Stimulated activated CD4-positive, alpha-beta T cell treated with anti-CD3 and anti-CD28 coated beads, TNF-alpha, amount 100 ng/mL, for 1 hour (primary cell): Measurements from ENCODE around the gene E2F8.

ENCODE experiments used
- DNase-seq, 3 donors: peaks; one replicate each; pipeline ENCODE4 v3.0.0-alpha.2; 2020; ENCODE audit warnings: low read depth in 3 of 3, low spot score in 1 of 3

E2F8 gene

GRCh38 chr11:19252394-19253152, 11.8 kb upstream of the E2F8 start:
- no peak for DNase-seq

DNA sequence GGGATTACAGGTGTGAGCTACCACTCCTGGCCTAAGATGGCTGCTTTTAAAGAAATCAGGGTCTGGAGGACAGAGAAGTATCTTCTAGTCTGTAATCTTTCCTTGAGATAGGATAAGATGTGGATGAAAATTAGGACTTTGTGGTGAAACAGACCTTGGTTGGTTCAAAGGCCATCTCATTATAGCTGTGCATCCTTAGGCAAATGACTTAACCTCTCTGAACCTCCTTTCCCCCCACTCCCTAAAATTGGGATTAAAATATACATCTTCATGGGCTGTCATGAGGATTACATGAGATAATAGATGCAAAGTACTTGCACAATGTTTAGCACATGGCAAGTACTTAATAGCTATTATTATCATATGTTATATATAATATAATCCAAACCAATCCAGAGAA, 10.8 kb upstream of the E2F8 start:
- no peak for DNase-seq

- no peak for DNase-seq
These were observed 6.1 kb upstream of the E2F8 start for GRCh38 chr11:19246816-19247215.

- DNase-seq: no peak
These were observed 4.6 kb upstream of the E2F8 start for GRCh38 chr11:19245351-19245750.

- DNase-seq: no peak
These were observed 3.9 kb upstream of the E2F8 start for GRCh38 chr11:19244621-19245020.

DNA sequence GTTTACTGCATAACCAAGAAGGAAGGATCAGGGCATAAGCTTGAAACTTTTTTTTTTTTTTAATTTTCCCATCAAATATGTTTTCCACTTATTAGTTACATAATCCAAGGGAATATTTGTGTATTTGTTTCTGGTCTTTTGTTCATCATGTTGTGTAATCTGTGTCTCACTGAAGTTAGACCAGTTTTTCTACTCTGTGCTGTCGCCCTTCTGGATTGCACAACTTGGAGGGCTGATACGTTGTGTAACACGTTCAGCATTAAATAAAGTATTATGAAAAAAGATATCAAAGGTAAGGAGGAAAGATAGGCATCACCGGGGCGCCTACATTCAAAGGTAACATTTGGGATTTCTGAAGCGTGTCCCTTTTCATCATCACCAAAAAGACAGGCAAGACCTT, 3.3 kb upstream of the E2F8 start:
- DNase-seq: no peak

DNA sequence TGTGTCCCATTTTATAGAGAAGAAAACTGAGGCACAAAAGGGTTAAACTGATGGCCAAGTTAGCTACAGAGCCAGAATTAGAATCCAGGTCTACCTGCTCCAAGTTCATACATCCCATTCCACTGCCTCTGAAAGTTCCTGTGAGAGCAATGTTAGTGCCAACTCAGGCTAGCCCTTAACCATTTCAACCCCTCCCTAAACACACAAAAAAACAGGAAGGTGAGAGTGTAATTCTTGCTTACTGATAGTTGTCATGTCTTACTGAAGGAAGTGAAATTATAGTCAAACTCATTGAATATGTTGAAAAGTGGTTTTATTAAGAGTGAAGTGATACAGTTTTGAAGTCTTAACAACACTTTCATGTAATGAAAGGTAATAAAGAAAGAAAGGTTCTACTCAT, 2.9 kb upstream of the E2F8 start:
- no peak for DNase-seq

DNA sequence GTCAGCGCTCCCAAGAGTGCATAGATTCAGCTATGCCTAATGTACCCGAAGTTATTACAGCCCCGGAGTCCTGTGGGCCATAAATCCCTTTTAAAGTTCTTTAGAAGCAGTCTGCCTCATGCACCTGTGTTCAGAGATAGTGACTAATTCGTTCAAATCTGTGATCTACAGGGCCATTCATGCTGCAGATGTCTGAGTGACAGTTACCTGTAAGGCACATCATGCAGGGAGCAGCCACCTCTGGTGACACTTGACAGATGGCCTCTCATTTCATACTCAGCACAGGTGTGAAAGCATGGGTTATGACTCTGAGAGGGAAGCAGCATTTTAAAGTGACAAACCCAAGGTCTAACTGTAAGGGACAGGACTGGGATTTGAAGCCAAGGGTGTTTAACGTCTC, 2.4 kb upstream of the E2F8 start:
- DNase-seq: no peak

GRCh38 chr11:19242179-19242932, 1.6 kb upstream of the E2F8 start:
- no peak for DNase-seq

DNA sequence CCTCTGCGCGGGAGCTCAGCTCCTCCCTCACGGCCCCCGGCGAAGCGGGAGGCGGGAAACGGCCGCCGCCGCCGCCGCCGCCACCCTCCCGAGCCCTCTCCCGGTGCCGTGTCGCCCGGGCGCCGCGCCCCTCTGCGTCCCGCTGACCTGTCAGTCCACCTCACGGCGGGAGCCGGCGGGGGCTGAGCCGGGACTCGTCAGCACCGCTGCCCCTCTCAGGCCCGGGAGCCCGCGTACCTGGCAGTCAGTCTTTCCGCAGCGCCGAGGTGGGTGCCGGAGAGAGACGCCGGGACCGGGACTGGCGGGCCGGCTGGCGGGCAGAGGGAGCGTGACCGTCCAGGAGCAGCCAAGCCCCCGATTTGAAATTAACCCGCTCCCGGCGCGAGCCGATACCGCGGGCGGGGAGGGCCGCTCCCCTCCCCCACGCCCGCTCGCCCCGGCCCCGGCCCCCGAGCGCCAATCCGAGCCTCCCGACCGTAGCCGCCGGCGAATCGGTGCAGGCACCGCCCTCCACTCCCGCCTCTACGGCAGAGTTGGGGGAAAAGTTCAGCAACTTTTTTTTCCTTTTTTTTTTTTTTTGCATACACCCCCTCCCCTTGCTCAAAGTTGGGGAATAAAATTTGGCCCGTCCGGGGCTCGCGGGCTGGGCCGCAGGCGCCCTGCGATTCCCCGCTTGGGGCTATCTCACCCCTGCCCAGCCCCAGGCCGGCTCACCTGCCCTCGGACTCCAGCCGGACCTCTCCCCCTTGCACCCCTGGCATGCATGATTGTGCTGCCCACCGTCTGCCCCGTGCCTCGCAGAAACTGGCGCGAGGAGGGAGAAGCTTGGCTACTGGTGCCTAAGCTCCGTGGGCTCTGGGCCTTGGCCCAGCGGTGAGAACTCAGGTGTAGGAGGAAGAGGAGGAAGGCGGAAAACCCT, 774 bp upstream of the E2F8 start:
- peak in 1 of 3 donors; percentile 2 for DNase-seq

- no peak for DNase-seq
These were observed 1.7 kb downstream of the E2F8 start for GRCh38 chr11:19239039-19239438.

DNA sequence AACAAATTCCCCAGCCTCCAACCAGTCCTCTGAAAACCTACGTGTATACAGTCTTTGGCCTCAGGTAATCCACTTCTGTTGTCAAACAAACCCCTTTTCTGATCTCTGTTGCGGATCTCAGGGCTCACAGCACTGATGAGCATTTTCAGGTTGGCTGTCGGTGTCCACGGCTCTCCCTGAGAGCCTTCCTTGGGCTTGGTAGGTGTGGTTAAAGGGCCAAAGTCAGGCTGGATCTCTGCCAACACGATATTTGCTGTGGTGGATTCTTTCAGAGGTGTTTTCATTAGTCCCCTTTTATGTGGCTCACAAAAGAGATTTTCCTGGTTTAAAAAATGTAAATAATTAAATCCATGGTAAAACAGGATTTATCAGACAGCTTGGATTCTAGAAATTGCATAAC, 2.9 kb downstream of the E2F8 start:
- DNase-seq: no peak

DNA sequence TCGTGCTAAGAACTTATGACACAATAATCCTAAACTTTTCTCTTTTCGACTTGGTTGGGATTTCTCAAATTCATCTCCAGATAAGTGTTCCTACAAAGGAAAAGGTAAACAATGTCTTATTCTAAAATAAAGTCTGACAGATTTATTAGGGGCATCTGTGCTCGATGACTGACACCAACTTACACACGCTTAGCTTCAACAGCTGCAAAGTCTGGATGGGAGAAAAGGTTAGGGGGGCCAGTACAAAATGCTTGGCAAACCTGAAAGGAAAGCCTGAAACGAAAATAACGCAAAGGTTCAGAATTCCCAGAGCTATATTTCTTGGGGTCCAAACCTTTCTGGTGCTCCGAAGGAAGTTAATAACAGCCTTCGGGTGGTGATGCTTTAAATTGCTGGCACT, 3.4 kb downstream of the E2F8 start:
- no peak for DNase-seq

DNA sequence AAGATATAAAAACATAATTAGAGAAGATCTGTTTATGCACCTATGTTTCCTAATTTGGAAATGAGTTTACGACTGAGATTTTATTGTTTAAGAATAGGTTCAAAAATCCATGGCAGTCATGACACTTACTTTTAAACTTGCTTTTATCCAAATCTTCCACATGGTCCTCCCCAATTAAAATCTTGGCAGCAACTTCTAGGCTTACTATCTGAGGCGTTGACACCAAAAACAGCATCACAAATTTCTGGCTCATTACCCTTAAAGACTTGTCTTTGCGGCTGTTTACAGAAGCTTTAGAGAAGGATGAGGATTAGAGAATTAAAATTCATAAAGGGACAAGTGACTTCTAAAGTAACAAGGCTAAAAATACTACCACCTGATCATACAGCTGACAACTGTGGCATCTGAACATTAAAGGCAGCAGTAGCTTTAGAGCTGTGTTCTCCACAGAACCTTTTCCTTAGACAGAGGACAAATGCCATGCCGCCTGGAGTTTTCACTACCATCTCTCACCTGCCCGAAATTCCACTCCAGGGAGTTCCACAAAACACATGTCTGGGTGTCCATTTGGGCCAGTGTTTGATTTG, 6.4 kb downstream of the E2F8 start:
- DNase-seq: no peak

DNA sequence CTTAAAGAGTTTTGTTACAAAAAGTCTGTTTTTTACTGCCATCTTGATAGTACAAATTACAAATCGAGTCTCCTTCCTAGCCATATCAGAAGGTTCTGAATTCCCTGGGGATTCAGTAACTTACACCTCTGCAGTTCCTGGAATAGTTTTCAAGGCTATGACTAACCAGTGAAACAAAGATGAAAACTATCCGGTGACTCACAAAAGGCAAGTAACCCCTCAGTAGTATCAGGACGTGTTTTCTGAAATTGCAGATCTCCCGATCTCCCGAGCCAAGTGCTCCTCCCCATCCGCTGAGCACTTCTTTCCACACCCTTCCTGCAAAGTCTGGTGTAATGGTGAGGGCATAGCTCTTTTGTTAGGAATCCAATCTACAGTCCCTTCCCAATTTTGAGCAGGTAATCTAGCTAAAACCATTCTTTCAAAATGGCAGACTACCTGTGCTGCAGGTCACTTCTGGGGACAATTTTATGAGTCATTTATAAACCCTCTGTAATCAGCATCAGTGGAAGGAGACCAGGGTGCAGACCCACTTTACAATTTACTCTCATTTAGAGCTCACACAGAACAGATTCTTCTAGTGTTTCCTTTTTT, 7.7 kb downstream of the E2F8 start:
- DNase-seq: no peak

GRCh38 chr11:19229671-19230070, 11.1 kb downstream of the E2F8 start:
- no peak for DNase-seq

DNA sequence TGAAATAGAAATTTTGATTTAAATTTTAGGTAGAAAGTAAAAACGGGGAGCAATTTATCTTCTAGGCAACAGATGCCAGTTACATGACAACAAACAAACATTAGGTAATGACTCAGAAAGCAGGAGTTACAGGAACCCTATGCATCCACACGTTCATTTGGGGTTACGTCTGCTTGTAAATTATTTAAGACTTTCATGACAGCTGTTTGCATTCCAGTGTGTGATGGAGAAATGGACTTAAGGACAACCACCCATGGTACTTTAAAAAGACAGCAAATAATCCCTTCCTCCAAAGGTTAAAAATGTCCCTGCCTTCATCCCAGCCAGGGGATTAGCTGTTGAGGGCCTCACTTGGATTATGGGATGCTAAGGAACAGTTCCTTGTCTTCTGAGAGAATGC, 11.8 kb downstream of the E2F8 start:
- DNase-seq: no peak

GRCh38 chr11:19226378-19227195, 14.2 kb downstream of the E2F8 start:
- DNase-seq: no peak

DNA sequence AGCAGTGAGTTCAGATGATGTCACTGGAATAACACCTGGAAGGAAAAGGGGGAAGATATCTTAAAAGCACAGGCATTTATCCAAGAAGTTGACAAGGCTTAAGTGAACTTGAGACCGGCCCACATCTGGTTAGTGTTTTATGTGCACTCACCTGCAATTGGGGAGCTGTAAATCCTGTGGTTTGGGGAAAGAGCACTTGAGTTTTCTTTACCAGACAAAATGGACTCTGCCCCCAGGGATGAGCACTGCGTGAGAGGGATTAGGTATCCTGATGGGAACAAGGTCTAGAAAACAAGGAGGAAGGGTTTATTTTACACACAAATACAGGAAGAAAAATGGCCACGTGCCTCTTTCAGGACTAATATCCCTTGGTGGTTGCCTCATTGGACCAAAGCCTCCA, 15.2 kb downstream of the E2F8 start:
- DNase-seq: no peak

GRCh38 chr11:19225123-19225522, 15.6 kb downstream of the E2F8 start:
- no peak for DNase-seq
